ELF-1 (cell line): ENCODE data around the gene GDPD1.
"Not testable (repeated sequence)": the region's sequence is repeated elsewhere in the genome, so short reads cannot be mapped to it uniquely, and the experiment has no call there.

ENCODE experiments used
- DNase-seq: peaks from one replicate; pipeline ENCODE4 v3.0.0-alpha.2; 2016; ENCODE audit warnings: low read depth, low spot score

The GDPD1 gene

GRCh38 chr17:59220328-59221158, at the start of gene GDPD1:
TSS of gene GDPD1 (plus strand) at chr17:59220511. CDS start at chr17:59220610, 99 bp downstream.
- DNase-seq, result peak; percentile 98

GRCh38 chr17:59172436-59173004, 47.8 kb upstream of the GDPD1 start:
- DNase-seq, result no peak

- DNase-seq, result no peak
Measured at GRCh38 chr17:59174671-59175070, 45.6 kb upstream of the GDPD1 start.

- DNase-seq, result no peak
Measured at GRCh38 chr17:59175076-59175475, 45.2 kb upstream of the GDPD1 start.

- DNase-seq, result no peak
Measured at GRCh38 chr17:59178266-59178985, 41.9 kb upstream of the GDPD1 start.

GRCh38 chr17:59179601-59180000, 40.7 kb upstream of the GDPD1 start:
- DNase-seq, result not testable (repeated sequence)

GRCh38 chr17:59180626-59181025, 39.7 kb upstream of the GDPD1 start:
- no peak for DNase-seq

GRCh38 chr17:59181481-59181880, 38.8 kb upstream of the GDPD1 start:
- DNase-seq, result no peak

- DNase-seq, result no peak
Measured at GRCh38 chr17:59185997-59186396, 34.3 kb upstream of the GDPD1 start.

- DNase-seq, result no peak
Measured at GRCh38 chr17:59186850-59187249, 33.5 kb upstream of the GDPD1 start.

- DNase-seq, result no peak
Measured at GRCh38 chr17:59190806-59191205, 29.5 kb upstream of the GDPD1 start.

- DNase-seq, result no peak
Measured at GRCh38 chr17:59193336-59193862, 26.9 kb upstream of the GDPD1 start.

GRCh38 chr17:59199398-59199797, 20.9 kb upstream of the GDPD1 start:
- no peak for DNase-seq

- no peak for DNase-seq
Measured at GRCh38 chr17:59202320-59202719, 18.0 kb upstream of the GDPD1 start.

GRCh38 chr17:59219370-59219769, 941 bp upstream of the GDPD1 start:
- DNase-seq, result no peak

- no peak for DNase-seq
Measured at GRCh38 chr17:59219992-59220327, 351 bp upstream of the GDPD1 start.

GRCh38 chr17:59221159-59221847, 992 bp downstream of the GDPD1 start:
- no peak for DNase-seq

GRCh38 chr17:59223813-59224212, 3.5 kb downstream of the GDPD1 start:
- DNase-seq, result no peak

GRCh38 chr17:59228588-59228987, 8.3 kb downstream of the GDPD1 start:
- DNase-seq, result not testable (repeated sequence)

- no peak for DNase-seq
Measured at GRCh38 chr17:59230764-59231163, 10.5 kb downstream of the GDPD1 start.

GRCh38 chr17:59234631-59235030, 14.3 kb downstream of the GDPD1 start:
- no peak for DNase-seq

GRCh38 chr17:59238906-59239305, 18.6 kb downstream of the GDPD1 start:
- DNase-seq, result no peak
